A549 (cell line): Measurements from ENCODE around the gene SH2D1B.

Source experiments
- CHD4 ChIP-seq: fragments of 200-600 bp; sonication (generic); IDR thresholded peaks from 2 replicates; pipeline ENCODE4 v1.6.1; 2016; ENCODE audit warnings: antibody characterized with exemption, mild to moderate bottlenecking, borderline replicate concordance
- POLR2A ChIP-seq: IDR thresholded peaks from 2 replicates; pipeline ENCODE4 v1.6.1; 2012; ENCODE audit warnings: mild to moderate bottlenecking, low read length
- TF ChIP-seq, protein P1 (sequence below): fragments of >200 bp; sonication (Bioruptor Twin); formaldehyde crosslinking; IDR thresholded peaks from 3 replicates; pipeline ENCODE4 v1.5.1; 2016

DNA sequence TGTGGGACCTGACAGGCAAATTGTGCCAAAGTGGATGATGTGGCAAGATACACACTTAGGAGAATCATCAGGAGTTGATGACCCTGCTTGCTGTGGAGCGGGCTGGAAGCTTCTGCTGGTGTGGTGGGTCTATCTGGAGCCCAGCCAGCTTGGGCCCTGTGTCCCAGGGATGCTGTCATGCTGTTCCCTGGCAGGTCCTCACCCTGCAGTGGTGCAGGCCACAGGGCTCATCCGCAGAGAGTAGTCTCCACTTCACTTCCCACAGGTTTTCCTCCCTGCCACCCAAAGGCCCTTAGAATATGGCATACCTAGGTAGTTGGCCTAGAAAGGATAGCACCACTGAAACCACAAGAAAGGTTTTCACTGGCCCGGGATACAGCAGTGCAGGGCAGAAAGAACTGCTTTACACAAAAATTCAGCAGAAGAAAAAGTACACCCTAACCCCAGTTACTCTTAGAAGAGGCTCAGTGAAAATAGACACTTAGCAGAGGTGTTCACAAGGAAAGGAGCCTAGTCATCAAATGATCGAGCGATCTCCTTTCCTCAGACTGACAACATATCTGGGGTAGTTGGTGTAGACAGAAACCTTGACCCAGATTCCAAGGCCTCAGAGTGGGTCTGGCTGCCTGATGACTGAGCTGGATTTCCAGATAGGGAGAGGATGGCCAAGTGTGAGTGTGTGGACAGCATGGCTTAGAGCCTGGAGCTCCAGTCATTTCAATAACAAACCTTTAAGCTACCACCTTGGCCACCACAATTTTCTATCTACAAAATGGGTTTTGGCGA lies 31.7 kb downstream of the SH2D1B start:
- TF ChIP-seq POLR2A (no peak), CHD4 (no peak)
- TF ChIP-seq, protein P1, sequence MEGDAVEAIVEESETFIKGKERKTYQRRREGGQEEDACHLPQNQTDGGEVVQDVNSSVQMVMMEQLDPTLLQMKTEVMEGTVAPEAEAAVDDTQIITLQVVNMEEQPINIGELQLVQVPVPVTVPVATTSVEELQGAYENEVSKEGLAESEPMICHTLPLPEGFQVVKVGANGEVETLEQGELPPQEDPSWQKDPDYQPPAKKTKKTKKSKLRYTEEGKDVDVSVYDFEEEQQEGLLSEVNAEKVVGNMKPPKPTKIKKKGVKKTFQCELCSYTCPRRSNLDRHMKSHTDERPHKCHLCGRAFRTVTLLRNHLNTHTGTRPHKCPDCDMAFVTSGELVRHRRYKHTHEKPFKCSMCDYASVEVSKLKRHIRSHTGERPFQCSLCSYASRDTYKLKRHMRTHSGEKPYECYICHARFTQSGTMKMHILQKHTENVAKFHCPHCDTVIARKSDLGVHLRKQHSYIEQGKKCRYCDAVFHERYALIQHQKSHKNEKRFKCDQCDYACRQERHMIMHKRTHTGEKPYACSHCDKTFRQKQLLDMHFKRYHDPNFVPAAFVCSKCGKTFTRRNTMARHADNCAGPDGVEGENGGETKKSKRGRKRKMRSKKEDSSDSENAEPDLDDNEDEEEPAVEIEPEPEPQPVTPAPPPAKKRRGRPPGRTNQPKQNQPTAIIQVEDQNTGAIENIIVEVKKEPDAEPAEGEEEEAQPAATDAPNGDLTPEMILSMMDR = no peak
